ENCODE measurements around the gene USP20.

USP20 gene

DNA sequence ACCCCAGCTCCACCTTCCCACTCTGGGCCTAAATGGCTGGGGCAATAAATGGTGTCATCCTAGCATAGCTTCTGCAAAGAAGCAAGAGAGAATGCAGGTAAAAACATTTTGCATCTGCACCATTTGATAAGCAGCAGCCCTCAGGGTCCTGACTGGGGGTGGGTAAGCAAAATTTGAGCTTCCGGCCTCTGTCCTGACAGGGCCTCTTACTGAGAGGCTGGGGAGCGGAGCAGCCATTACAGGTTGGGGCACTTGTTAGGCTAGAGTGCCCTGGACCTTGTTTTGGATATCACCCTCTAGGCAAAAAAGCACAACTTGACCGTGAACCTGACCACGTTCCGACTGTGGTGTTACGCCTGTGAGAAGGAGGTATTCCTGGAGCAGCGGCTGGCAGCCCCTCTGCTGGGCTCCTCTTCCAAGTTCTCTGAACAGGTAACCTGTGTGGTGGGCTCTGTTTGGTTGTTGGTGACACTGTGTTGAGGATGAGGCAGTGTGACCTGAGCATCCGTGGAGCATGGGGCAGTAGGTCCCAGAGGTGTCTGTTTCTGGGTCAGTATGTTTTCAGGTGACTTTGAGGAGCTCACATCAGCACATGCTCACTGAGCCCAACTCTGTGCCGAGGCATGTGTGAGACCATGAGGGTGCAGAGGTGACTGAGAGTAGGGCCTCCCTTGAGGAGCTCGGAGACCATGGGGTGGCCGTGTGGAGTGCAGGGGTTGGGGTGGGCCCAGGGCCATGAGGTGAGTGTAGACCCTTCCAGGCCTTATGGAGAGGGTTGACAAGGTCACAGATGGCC is 23.1 kb downstream of the USP20 start:
- DNase-seq, result no peak

DNA sequence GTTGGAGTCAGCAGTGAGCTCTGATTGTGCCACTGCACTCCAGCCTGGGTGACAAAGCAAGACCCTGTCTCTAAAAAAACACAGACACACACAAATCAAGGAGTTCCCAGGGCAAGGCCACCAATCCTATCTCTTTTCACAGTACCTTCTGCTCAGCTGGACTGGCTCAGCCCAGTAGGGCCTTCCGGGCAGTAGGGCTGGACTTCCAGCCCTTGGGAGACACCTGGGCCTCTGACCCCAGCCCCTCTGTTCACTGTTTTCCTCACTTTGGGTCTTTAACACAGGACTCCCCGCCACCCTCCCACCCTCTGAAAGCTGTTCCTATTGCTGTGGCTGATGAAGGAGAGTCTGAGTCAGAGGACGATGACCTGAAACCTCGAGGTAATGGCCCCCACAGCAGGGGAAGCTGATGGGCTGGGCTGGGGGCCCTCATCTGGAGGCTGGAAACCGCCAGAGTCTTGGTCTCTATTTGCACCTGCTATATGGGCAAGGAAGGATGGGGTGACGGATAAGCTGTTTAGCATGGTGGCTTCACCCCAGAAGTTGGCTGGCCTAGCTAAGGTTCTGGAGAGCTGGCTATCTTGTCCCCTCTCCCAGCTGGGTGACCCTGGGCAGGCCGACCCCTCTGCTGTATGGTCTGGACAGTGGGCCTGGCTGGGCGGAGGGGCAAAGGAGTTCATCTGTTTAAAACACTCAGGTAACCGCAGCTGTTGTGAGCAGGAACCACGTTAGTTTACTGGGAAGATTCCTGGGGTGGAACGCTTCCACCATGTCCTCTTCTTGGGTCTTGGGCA is 25.6 kb downstream of the USP20 start:
- peak; percentile 57 for DNase-seq

DNA sequence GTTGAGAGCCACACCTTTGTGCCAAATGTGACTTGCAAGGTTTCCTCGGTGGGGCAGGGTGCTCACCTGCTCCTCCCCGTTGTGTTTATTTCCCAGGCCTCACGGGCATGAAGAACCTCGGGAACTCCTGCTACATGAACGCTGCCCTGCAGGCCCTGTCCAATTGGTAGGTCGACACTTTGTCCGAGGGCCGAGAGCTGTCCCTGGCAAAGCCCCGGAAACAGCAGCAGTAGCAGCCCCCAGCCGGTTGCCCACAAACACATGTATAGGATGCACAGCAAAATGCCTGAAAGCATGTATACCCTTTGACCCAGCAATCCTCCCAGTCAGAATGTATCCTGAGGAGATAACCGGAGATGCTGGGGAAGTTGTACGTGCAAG is 26.2 kb downstream of the USP20 start:
- DNase-seq, result no peak

DNA sequence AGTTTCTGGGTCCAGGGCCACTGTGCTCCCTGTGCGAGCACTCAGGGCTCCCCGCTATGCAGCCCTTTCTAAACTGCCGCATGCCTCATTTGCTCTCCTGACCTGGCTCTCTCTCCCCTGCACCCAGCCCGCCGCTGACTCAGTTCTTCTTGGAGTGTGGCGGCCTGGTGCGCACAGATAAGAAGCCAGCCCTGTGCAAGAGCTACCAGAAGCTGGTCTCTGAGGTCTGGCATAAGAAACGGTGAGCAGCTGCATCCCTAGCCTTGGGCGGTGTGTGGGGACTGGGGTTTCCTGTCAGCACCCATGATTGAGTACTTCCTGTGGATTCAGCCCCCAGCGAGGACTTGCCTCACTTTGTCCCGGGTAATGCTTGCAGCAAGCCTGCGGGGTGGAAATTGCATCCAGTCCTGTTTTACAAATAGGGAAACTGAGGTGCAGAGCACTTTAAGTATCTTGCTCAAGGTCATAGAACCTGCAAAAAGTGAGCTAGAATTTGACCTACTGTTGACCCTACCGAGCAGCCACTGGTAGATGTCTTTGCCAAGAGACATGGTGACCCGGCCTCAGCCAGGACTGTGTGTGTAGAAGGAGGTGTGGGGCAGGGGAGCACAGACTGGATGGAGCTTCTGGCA is 27.9 kb downstream of the USP20 start:
- peak; percentile 68 for DNase-seq

DNA sequence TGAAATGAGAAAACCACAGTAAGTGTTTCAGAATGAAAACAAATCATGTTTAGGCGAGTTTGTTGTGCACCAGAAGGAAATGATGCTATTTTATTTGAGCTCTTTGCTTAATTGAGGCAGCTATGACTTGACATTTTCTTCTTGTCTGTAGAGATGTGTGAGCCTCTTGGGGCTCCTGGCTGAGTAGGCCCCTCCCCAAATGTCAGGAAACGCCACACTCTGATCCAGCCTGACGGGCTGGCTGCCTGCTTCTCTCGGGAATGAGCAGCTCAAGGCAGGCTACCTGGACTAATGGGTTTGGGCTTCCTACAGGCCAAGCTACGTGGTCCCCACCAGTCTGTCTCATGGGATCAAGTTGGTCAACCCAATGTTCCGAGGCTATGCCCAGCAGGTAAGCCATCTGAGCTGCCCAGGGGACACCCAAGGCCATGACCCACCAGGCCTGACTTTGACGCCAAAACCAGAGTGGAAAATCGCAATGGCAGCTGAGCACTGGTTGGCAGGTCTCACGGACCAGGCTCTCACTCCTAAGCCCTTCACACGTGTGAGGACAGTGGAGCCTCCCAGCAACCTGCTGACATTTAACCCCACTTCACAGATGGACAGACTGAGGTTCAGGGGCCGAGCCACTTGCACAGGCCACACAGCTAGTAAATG is 29.9 kb downstream of the USP20 start:
- DNase-seq, result no peak

DNA sequence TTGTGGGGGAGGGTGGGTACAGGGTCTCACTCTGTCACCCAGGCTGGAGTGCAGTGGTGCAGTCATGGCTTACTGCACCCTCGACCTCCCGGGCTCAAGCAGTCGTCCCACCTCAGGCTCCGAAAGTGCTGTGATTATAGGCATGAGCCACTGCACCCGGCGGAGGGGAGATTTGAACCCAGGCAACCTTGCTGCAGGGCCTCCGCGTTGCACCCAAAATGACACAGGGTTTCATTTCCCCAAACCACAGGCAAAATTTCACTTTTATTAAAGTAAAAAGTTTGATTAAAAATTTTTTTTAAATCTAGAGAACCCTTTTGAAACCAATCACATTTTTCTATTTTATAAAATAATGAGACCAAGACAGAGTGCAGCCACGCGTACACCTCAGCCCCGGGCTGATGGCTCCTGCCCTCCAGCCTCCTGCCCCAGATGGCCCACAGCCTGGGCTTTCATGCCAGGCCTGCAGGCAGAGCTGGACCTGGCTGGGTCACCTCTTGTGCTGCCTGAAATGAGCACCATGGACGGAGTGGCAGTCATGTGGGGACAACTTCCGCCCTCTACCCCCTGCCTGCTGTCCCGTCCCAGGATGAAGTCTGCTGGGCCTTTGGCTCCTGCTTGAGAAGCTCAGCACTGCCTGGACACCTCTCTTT is 30.5 kb downstream of the USP20 start:
- DNase-seq, result no peak

DNA sequence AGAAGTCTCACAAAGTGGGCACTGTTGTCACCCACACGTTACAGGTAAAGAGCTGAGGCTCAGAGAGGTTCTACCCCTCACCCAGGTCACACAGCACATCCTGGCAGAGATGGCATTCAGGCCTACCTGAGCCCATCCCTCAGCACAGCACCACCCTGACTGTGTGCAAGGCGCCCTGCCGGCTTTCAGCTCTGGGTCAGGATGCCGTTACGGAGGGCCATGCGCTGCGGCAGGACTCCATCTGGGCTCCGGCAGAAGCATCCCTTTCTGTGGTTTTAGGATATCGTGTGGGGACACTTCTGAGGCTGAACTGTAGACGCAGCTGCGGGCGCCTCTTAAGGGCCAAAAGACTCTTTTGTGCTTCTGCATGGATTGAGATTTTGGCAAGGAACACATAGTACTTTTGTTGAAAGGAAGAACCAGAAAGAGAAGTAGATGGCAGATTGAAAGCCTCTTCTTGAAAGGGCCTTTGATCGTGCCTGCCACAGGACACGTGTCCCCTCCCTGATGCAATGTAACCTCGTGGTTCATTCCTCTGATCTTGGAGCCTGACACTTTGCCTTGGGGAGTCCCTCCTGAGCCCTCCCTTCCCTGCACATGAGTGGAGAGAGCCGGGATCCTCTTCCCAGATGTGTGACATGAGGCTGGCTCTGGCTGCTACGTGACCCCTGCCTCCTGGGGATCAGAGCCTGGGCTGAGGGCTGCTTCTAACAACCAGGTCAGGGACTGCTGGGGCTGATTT is 31.3 kb downstream of the USP20 start:
- peak; percentile 51 for DNase-seq

DNA sequence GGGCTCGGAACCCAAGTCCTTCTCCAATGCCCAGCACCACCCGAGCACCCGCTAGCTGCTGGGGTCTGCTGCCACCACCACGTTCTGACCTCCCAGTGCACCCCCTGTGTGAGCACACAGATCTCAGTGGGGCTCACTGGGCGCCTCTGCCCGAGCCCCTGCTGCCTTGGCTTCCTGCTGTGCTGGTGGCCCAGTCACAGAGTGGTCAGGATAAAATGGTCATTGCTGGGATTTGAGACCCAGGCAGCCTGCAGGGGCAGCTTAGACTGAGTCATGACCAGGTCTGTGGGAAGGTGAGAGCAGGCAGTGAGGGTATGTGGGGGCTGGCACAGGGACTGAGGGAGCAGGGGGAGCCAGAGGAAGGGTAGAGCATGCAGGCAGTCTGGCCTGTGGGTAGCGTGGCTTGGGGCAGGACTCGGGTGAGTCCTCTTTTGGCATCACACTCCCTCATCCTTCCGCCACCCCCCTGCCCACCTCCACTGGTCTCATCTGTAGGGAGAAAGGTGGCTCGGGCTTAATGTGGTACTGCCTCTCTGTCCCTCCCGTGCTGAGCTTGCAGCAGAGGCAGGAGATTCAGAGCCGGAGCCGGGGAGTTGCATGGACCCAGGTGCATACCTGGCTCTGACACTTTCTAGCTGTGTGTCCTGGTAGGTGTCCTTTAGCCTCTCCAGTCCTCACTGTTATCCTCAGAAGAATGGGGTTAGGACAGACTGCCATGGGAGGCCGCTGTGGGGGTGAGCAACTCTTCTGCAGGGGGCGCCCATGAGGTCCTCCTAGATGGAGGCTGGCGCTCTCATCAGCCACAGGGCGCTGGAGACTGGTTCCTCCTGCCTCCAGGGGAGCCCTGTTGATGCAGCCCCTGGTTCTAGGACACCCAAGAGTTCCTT is 32.1 kb downstream of the USP20 start:
- no peak for DNase-seq

DNA sequence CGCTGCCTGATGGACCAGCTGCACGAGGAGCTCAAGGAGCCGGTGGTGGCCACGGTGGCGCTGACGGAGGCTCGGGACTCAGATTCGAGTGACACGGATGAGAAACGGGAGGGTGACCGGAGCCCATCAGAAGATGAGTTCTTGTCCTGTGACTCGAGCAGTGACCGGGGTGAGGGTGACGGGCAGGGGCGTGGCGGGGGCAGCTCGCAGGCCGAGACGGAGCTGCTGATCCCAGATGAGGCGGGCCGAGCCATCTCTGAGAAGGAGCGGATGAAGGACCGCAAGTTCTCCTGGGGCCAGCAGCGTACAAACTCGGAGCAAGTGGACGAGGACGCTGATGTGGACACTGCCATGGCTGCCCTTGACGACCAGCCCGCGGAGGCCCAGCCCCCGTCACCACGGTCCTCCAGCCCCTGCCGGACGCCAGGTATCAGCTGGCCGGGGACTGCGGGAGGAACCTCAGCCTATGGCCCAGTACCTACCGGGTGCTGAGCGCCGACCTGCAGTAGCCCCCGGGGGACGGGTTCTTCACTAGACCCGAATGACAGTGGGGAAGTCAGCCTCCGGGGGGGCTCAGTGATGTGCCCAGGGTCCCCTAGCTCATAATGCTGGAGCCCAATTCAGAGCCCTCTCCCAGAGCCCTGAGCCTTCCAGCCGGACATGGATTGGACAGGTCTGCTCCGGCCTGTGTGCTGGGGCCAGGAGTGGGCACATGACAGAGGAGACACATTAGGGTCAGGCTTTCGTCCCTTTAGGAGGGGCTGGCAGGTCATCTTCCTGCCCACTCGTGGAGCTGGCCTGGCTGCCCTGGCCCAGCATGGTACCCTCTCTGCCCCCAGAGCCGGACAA is 33.0 kb downstream of the USP20 start:
- no peak for DNase-seq

DNA sequence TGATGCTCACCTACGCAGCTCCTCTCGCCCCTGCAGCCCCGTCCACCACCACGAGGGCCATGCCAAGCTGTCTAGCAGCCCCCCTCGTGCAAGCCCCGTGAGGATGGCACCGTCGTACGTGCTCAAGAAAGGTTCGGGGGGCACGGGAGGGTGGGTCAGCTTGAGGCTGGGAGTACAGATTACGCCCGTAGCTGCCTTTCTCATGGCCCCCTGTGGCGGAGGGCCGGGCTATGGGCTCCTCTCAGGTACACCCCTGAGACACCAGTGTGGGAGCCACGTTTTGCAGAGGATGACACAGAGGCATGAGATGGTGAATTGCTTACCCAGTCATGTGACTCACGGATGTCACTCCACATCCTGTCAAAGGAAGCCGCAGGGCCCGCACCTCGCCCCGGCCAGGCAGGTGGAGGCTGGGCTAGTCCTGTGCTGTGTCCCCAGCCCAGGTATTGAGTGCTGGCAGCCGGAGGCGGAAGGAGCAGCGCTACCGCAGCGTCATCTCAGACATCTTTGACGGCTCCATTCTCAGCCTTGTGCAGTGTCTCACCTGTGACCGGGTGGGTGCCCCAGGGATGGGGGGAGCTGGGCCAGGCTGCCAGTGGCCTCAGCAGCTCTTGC is 33.7 kb downstream of the USP20 start:
- peak; percentile 87 for DNase-seq

DNA sequence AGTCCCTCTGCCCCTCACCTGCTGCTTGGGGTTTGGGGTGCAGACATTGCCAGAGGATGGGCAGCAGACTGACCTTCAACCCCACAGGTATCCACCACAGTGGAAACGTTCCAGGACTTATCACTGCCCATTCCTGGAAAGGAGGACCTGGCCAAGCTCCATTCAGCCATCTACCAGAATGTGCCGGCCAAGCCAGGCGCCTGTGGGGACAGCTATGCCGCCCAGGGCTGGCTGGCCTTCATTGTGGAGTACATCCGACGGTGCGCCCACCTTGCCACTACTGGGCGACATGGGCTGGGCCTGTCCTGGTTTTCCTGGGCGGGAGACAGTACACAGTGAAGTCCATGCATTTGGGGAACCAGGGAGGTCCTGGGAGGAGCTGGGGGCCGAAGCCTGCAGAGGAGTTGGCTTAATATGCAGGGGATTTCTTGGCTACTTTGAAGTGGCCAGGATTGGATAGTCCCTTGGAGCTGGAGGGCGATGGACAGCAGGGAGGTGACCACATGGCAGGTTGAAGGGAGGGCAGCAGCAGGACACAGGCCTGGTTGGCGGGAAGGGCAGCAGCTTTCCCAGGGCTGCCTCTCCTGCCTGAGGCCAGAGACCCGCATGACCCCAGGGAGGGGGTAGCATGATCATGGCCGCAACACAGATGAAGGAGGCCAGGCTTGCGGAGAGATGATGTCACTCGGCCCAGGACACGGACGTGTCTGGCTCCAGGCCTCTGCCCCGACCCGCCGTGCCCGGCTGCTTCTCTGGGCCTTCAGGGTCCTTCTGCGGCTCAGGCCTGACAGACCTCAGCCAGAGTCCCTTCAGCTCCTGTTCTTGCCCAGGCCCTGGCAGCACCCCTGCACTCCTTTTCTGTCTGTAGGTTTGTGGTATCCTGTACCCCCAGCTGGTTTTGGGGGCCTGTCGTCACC is 34.6 kb downstream of the USP20 start:
- no peak for DNase-seq

DNA sequence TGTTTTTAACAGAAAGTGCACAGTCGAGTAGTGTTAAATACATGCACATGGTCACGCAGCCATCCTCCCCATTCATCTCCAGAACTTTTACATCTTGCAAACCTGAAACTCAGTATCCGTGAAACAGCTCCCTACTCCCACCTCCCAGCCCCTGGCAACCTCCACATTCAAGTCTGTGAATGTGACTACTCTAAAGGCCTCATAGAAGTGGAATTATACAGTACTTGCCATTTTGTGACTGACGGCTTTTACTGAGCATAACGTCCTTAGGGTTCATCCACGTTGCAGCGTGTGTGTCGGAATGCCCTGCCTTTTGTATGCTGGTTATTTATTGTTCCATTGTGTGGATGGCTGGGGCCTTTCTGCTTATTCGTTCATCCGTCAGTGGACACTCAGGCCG is 35.8 kb downstream of the USP20 start:
- DNase-seq, result no peak

DNA sequence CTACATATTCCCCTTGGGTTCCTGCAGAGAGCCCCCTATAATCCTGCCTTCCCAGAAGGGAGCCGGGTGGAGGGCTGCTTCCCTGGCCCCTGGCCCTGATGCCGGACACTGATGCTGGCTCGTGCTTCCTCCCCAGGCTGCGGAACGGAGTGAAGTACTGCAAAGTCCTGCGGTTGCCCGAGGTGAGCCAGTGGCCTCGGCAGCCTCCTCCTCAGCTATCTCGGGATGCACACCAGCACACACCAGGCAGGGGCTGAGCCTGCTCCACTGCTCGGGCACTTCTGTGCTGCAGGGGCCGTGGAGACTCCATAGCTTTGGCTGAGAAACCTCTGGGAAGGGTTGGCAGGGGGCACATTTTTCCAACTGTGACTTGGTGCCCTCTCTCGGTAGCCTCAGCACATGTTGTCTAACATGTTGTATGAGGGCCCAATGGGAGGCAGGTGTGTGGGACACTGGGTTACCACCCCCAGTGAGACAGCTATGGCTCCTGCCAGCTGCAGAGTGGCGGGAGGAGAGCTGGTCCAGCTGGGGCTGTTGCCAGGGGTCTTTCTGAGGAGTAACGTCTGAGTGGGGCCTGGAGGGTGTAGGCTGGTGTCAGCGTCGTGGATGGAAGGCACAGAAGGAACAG is 38.4 kb downstream of the USP20 start:
- no peak for DNase-seq

DNA sequence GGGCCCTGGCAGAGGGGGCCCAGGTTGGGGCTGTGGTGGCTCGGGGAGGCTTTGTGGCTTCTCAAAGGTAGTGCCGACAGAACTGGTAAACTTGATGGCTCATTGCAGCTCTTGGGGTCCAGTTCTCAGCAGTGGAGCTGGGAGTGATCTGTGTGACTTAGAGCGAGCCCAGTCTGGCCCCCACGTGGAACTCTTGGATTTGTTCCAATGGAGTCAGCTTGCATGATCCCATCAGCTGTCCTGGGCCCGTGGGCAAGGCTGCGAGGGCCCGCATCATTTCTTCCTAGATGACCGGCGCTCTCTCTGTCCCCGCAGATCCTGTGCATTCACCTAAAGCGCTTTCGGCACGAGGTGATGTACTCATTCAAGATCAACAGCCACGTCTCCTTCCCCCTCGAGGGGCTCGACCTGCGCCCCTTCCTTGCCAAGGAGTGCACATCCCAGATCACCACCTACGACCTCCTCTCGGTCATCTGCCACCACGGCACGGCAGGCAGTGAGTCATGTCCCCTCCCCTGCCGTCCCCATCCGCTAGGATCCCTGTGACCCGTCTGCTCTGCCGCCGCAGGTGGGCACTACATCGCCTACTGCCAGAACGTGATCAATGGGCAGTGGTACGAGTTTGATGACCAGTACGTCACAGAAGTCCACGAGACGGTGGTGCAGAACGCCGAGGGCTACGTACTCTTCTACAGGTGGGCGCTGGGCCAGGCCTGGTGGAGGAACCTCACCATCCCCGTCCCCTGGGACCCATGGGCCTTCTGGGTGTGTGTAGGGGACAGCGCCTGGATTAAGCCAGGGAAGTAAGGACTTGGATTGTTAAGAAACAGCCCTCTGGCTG is 39.2 kb downstream of the USP20 start:
- DNase-seq, result no peak

DNA sequence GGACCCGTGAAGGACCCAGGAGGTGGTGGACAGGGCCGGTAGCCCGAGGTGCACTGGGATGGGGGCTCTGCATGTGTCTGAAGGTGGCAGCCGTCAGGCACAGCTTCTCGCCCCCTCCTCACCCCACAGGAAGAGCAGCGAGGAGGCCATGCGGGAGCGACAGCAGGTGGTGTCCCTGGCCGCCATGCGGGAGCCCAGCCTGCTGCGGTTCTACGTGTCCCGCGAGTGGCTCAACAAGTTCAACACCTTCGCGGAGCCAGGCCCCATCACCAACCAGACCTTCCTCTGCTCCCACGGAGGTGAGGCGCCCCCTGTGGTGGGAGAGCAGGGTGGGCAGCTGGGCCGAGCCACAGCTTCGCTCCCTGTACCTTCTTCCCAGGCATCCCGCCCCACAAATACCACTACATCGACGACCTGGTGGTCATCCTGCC is 39.9 kb downstream of the USP20 start:
- no peak for DNase-seq

DNA sequence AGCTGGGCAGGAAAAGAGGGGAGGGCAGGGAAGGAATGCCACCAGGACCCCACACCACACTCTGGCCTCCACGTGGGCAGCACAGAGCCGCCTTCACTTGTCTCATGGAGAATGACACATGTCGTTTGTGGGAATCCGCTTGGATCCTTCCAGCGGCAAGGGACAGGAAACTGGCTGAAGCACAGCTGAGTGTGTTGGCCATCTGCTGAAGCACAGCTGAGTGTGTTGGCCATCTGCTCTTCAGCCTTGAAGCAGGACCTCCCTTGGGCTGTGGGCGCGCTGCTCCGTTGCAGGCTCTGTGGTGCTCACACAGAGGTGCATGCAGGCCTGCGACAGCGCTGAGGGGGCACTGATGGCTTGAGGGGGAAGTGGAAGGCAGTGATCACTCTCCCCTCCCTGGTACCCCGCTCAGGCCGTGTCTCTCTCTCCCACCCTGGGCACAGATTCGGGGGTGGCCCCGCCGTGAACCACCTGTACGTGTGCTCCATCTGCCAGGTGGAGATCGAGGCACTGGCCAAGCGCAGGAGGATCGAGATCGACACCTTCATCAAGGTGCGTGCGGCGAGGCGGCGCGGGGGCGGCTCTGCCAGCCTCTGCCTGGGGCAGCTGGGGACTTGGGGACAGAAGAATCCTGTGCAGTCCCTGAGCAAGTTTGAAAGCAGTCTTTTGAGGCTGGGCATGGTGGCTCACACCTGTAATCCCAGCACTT is 40.6 kb downstream of the USP20 start:
- DNase-seq, result no peak
